HG03558 (cell line): Measurements from ENCODE around the gene SECISBP2L.
A peak's percentile ranks its signal among the peaks of the same experiment; 100 is the strongest.
"Not testable (repeated sequence)": the region's sequence is repeated elsewhere in the genome, so short reads cannot be mapped to it uniquely, and the experiment has no call there.

Experiments
- ATAC-seq: cut with Tn5 transposase; IDR thresholded peaks from one replicate; pipeline ENCODE4 v1.9.1; 2021; ENCODE audit warnings: moderate number of reproducible peaks; ENCODE audit not compliant: unreplicated experiment; ENCODE audit errors: extremely low read depth

SECISBP2L gene, protein sequence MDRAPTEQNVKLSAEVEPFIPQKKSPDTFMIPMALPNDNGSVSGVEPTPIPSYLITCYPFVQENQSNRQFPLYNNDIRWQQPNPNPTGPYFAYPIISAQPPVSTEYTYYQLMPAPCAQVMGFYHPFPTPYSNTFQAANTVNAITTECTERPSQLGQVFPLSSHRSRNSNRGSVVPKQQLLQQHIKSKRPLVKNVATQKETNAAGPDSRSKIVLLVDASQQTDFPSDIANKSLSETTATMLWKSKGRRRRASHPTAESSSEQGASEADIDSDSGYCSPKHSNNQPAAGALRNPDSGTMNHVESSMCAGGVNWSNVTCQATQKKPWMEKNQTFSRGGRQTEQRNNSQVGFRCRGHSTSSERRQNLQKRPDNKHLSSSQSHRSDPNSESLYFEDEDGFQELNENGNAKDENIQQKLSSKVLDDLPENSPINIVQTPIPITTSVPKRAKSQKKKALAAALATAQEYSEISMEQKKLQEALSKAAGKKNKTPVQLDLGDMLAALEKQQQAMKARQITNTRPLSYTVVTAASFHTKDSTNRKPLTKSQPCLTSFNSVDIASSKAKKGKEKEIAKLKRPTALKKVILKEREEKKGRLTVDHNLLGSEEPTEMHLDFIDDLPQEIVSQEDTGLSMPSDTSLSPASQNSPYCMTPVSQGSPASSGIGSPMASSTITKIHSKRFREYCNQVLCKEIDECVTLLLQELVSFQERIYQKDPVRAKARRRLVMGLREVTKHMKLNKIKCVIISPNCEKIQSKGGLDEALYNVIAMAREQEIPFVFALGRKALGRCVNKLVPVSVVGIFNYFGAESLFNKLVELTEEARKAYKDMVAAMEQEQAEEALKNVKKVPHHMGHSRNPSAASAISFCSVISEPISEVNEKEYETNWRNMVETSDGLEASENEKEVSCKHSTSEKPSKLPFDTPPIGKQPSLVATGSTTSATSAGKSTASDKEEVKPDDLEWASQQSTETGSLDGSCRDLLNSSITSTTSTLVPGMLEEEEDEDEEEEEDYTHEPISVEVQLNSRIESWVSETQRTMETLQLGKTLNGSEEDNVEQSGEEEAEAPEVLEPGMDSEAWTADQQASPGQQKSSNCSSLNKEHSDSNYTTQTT

DNA sequence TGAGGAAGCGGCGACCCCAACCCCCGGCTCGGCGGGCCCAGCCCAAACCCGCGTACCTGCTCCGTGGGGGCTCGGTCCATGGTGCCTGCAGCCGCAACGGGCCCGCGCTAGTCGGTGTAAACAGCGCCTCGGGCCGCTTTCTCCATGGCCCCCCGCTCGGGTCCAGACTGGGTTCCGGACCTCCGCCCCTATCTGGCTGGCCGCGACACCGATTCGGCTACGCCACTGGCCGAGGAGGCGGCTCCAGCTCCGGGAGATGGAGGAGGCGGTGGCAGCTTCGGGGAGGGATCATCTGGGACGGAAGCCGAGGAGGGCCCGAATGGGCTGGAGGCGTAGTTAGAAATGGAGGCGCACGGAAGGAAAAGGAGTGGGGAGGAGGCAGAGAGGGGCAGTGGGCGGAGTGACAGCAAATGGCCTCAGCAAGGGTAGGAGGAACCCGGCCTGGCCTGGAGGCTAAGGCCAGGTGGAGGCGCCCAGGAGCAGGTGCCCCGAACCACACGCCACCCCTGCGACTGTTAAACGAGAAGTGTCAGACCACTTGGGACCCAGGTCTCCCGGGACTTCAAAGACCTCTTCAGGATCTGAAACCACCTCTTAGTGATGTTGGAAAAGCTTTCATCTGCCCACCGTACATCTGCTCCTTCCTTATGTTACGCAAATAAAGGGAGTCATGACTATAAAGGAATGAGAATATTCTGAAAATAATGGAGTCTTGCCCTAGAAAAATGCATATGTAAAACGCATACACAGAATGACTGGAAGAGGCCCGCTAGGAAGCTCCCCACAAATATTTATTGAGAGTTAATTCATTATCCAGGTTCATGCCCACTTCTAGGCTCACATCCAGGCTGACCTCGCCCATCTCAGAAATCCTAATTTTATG is at the start of gene SECISBP2L:
TSS of gene SECISBP2L (minus strand) at position 227 of the 883 bp plus-strand sequence. CDS start at position 80, 147 bp downstream.
- peak; percentile 78 for ATAC-seq

DNA sequence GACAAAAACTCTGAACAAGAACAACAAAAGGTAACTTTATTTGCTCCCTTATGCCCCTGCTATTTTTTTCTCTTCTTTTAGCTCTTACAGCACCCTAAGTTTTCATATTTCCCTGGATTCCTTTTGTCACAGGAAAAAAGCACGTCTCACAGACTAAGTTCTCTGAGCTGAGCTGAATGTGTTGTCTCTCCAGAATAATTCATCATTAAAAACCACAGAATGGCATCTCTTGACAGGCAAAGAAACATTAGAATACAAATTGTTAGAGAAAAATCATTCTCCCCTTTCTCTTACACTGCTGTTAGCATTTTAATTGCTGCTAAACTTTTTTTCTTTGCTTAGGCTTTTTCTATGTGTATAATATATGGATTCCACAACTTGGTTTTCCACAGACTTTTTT is 48.7 kb upstream of the SECISBP2L start:
- no peak for ATAC-seq

DNA sequence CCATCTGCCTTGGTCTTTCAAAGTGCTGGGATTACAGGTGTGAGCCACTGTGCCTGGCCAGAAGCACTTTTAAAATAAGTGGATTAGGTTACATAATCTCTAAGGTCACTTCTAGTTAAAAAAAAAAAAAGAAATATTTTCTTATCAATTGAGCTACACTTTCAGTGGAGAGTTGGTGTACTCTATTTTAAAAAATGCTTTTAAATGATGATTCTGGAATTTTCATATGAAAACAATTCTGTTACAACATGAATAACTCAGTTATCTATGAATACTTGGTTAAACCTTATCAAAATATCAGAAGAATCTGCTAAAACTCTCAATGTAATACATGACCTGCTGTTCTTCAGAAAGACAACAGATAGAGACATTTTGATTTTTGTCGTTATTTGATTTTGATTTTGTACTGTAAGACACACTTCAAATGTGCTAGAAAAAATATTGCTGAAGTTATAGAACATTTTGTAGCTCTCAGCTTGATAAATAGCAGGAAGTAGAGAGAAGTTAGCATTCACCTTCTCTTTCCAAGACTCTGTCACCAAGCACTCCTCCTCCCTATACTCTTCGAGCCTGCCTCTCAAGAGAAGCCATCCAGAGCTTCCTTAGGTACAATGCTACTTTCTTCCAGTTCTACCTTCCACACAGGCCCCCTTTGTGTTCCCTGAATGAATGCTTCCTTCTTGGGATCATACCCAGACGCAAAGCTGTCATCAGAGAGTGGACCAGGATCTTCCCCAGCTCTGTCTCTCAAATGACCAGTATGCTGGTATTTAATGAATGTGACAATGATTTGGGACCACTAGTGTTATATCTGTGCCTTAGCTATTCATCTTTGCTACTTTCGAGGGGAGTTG is 47.2 kb upstream of the SECISBP2L start:
- no peak for ATAC-seq

DNA sequence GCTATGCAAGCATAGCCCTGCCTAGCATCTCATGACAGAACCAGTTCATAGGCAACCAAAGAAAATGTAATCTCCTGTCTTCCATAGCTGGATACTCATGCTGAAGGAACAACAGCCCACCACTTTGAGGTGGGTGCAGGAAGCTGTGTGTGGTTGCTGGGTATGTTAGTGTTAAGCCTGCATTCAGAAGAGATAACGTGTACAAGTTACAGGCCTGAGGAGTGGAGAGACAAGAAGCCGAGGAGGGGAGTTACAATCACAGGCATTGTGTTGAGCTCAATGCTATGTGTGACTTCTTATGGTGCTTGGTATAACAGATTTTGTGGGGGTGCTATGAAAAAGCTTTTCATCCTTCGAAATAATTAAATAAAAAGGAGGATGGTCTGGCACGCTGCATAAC is 42.8 kb upstream of the SECISBP2L start:
- no peak for ATAC-seq

DNA sequence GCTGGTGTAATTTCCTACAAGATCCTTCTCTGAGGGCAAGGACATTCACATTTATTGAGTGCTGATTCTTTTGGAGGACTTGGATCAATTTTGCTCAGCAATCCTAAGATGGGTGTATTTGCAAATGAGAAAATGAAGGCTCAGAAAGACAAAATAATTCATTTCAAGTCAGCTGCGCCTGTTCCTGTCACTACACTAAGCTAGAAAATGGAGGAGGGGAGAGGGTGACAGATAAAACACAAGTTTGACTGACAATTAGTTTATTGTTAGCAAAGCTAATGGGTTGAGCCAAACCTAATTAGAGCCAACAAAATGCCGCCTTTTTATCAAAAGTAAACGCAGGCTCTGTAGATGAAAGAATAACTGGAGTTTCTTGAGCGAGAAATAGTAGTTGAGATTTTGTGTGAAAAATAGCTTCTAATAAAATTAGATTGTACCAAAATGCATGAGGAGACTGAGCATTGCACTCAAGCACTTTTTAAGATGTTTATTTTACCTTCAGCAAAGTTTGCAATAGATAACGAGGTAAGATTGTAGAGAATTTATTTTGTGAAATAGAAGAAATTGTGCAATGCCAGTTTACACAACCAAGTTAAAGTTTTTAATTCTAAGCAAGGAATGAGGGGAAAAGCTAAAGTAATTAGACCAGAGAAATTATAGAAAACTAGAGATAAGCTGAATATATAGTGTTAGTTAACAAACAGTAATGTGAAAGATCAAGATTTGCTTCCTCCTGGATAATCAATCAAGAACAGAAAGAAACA is 39.6 kb upstream of the SECISBP2L start:
- ATAC-seq: no peak

DNA sequence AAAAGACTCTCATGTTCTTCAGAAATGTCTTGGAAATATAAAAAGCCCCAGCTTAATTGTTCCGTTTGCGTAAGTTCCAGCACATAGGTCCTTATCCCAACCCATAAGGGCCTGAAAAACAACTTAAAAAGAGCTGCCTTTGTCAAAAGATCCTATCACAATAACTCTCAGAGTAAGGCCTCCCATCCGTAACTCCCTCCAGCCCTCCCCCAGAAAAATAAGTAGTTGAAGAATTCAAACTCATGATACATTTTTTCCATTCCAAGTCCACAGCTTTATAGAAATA is 38.0 kb upstream of the SECISBP2L start:
- no peak for ATAC-seq

DNA sequence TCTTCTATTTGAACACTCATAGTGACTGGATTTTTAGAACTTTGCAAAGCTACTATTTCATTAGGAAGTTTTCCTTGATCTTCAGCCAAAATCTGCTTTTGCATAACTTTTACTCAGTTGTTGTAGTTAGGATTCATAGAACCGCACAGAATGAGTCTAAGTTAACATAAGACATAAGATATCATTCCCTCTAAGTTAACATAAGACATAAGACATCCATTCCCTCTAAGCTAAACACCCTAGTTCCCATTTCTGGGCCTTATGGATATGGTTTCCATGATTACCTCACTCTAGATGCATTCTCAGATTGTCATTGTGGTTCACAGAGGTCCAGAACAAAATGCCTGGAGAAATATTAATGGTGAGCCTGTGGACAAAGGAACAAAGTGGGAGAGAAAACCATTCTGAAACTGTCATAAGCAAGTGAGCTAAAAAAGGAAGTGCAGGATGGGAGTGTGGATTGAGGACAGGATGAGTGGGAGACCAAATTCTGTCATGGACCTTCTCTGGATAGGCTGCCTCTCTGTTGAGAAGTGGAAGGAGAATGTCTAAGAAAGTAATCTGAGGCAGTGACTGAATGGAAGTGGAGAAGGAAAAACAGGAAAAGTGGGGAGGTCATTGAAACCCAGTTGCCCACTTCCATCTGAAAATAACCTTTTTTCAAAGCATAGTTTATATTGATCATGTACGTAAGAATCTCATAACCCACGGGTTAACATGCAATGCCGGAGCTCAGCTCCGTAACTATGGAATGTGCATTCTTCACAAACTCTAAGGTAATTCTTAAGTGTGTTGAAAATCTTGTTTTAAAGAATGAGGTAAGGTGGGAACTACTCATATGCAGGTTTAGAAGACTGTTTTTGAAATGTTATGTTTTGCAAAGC is 37.4 kb upstream of the SECISBP2L start:
- ATAC-seq: no peak

DNA sequence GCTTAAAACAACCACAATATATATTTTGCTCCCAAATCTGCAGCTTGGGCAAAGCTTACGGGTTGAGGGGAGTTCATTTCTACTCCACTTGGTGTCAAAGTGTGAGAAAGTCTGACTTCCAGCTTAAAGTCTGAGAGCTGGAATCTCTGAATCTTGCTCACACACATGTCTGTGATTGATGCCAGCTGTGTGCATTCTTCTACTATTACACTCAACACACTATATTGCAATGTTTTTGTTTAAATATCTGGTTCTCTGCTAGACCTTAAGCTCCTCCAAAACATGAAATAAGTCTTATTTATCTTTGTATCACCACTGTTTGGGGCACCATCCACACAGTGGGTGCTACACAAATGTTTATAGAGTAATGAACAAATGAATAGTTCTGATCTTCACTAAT is 36.7 kb upstream of the SECISBP2L start:
- ATAC-seq: no peak

DNA sequence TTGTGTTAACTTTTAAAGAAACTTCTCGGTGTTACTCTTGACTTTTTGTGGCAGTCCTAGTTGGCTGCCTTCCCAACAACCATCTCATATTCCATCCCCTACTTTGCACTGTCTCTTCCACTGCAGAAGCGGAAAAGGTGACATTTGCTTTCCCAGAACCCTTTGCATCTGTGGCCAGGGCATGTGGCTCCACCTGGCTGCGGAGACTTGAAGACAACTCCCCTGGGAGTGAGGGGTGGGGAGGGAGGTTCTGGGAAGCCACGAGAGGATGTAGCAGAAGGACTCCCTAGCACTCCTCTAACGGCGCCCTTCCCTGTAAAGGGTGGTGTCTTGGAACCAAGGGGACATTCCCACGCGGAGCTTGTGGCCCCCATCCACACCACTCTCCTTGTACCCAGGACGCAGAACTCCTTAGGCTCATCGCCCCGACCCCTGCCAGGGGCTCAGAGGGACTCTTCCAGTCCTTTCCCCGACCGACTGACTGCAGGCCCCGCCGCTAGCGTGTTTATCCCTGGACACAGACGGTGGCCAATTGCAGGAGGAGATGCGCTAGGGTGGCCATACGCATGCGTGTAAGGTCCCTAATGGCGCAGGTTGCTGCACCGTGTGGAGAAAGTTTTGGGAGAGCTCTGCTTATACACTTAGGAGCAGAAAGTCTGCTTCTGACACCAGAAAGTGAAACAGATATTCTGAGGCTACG is 33.2 kb upstream of the SECISBP2L start:
- no peak for ATAC-seq

DNA sequence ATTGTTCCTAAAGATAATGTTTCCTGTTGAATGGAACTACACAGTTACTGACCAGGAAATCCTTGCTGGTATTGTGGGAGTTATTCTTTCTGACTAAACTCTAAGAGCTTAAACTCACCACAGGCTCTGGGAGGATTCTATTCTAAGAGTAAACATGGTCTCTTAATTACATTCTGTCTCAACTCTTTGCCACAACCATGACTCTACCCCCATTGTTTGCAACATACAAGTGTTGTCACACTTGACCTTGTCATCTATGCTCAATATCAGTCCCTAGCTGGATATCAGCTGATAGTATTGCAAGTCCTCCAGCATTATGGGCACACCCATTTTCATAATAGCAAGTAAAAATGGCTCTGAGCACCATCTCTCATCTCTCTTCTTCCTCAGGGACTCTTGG is 29.6 kb upstream of the SECISBP2L start:
- ATAC-seq: no peak

DNA sequence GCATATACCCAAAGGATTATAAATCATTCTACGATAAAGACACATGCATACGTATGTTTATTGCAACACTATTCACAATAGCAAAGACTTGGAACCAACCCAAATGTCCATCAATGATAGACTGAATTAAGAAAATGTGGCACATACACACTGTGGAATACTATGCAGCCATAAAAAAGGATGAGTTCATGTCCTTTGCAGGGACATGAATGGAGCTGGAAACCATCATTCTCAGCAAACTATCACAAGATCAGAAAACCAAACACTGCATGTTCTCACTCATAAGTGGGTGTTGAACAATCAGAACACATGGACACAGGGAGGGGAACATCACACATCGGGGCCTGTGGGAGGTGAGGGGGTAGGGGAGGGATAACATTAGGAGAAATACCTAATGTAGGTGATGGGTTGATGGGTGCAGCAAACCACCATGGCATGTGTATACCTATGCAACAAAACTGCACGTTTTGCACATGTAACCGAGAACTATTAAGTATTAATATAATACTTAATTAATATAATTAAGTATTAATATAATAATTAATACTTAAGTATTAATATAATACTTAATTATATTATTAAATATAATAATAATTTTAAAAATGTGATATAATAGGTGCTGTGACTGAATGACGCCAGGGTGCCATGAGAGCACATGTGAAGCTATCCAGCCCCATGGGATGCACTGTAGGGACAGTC is 28.5 kb upstream of the SECISBP2L start:
- not testable (repeated sequence) for ATAC-seq

DNA sequence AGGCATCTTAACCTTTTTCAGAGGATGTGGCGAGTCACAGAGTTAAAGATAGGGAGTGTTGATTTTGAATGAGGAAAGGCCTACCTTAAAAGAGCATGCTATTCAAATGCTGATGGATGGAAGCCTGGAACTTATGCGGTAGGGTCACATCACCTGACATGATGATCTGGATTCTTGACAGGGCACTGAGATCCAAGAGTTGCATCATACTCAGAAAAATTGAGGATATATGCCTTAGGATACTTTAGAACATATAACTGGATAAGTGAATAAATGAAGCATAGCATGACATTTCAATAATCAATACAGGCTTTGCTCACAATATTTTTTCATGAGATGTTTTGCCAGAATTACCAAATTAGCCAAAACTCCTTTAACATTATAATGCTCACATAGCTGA is 20.1 kb upstream of the SECISBP2L start:
- no peak for ATAC-seq

DNA sequence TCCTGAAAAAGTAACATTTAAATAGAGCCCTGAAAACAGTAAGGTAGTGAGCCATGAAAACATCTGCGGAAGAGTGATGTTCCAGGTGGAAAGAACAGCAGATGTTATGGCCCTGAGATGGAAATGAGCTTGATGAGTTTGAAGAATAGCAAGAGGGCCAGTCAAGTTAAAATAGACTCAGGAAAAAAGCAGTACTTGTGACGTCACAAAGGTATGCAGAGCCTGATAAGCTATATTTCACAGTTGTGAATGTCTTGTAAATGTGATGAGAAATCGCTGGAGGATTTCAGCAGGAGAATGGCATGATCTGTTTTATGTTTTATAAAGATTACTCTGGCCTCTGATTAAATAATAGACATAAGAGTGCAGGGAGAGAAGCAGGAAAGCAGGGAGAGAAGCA is 18.6 kb upstream of the SECISBP2L start:
- no peak for ATAC-seq

DNA sequence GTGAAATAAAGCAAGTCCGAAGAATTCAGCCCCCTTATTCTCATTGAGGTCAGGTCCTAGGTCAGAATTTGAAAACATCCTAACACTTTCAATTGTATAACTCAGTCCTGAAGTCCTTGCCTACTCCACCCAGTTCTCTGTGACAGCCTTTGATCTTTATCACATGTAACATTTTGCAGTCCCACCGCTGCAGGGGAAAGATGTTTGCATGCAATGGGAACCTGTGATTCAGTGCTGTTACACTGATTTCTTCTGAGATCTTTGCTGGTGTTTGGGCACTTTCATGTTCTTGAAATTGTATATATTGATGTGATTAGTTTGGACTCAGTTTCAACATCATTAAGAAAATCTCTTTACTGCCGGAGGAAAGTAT is 18.0 kb upstream of the SECISBP2L start:
- no peak for ATAC-seq

DNA sequence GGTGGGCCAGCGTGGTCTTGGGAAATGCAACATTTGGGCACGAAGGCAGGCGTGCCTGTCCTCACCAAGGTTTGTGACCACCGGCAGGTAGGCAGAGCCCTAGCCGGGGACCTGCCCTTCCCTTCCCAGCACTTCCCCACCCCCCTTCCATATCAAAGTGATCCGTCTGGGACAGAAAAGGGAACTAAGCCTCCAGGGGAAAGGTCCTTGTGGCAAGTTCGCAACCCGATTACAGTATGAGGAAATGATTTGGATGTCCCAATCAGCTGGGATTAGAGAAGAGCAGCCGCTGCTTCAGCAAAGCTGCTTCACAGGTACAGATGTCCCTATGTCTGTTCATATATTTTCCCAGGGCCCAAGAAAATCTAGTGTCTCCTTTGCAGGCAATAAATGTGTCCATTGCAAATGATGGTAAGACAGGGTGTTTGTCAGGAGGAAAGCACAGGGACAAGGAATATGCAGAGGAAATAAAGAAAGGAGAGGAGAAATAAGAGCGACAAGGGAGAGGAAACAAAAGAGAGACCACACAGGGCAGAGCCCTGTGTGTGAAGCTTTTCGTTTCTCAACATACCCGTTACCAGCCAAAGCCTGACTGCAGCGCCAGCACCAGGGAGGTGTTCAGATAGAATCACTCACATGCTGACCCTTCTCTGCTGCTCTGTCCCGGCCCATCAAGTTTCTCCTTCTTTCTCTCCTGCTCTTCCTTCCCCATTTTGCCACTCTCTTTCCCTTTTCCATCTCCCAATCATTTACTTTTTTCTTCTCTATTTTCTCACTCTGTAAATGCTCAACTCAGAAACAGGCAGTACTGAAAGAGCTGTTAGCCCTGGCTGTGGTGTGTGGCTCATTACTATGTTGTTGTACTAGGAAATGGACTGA is 17.4 kb upstream of the SECISBP2L start:
- ATAC-seq: no peak

DNA sequence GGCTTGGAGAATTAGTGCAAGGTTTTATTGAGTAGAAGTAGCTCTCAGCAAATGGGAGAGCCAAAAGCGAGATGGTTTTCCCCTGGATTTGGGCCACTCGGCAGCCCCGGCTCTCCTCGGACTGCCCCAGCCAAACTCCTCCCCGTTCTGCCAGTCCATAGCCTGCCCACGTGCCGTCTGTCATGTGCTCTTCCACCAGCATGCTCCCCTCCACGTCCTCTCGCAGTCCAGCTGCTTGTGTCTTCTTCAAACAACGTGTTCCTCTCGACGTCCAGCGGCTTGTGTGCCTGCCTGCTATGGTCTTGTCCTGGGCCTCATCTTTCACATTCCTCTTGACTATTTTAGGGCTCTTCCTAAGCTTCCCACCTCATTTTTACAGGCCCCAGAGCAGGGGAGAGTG is 16.7 kb upstream of the SECISBP2L start:
- no peak for ATAC-seq
